ENCODE results near the gene PIK3CD. TPM values are rescaled to one million over a fixed set of nuclear protein-coding genes. Genes with fewer than 3 reads are reported as not detected.
A peak's percentile ranks its signal among the peaks of the same experiment; 100 is the strongest.

The PIK3CD gene
- total RNA-seq, 1 donor from 2014 or later, result 5.0 TPM

DNA sequence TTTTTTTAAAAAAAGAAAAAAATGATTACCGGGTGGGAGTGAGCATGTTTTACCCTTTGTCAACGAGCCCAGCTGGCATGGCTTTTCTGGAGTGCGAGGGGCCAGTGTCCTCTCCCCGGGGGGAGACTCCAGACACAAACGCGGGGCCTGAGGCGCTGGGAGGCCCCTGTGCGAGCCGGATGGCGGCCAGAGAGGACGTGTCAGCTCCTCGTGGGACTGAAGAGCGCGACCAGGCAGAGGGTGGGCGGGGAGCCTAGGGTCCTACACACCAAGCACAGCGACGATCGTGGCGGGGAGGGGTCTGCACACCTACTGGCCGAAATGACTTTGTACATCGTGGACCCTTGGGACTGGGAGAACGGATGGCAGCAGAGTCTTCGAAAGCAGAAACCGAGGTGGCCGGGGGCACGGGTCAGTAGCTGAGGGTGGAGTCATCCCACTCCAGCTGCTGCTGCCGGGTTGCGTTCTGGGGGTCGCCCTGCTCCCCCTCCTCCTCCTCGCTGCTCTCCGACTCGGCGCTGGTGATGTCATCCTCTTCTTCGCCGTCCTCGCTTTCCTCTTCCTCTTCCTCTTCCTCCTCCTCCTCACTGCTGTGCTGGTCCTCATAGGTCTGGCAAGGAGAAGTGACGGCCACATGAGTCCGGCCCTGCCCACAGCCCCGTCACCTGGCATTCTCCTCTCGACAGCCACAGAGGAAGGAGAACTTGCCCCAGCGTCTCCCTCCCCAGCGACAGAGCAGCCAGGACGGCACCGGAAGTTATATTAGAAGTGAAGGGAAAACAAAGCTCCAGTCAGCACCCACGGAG lies 78.8 kb downstream of the PIK3CD start:
- TF ChIP-seq, protein P1, sequence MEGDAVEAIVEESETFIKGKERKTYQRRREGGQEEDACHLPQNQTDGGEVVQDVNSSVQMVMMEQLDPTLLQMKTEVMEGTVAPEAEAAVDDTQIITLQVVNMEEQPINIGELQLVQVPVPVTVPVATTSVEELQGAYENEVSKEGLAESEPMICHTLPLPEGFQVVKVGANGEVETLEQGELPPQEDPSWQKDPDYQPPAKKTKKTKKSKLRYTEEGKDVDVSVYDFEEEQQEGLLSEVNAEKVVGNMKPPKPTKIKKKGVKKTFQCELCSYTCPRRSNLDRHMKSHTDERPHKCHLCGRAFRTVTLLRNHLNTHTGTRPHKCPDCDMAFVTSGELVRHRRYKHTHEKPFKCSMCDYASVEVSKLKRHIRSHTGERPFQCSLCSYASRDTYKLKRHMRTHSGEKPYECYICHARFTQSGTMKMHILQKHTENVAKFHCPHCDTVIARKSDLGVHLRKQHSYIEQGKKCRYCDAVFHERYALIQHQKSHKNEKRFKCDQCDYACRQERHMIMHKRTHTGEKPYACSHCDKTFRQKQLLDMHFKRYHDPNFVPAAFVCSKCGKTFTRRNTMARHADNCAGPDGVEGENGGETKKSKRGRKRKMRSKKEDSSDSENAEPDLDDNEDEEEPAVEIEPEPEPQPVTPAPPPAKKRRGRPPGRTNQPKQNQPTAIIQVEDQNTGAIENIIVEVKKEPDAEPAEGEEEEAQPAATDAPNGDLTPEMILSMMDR (IDR thresholded peaks at IDR 0.05; ENCODE audit: insufficient read depth, low read length, severe bottlenecking), result no peak
- Histone ChIP-seq H3K36me3 (ENCODE audit: control insufficient read depth, insufficient read depth, low read length) (peaks cover 37% of the 10 kb centered on the region), H3K4me3 (ENCODE audit: low read depth, low read length) (no peak overlapping the region), H3K27me3 (ENCODE audit: control insufficient read depth, insufficient read depth, low read length) (no peaks in the 10 kb centered on the region)
- FAIRE-seq (no peak), DNase-seq (ENCODE audit: low read depth) (no peak)

DNA sequence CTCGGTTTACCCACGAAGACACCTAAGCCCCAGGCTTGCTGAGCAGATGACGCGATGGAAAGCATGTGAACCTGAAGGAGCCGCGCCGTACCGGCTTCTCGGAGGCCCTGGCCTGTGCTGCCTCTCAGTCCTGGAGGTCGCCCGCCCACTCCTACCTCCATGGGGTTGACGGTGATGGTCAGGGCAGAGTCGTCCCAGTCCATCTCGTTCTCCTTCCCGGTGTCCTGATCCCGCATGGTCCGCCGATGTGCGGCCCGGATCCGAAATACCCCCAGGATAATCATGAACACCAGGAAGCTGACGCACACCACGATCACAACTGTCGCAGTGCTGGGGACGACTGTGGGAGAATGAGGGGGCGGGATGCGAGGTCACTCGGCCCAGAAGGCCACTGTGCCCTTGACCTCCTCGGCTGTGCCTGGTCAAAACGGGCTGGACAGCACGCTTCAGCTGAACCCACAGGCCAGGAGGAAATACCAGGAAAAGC lies 79.6 kb downstream of the PIK3CD start:
- FAIRE-seq, result no peak
- Histone ChIP-seq H3K4me3 (ENCODE audit: low read depth, low read length) (no peak overlapping the region), H3K36me3 (ENCODE audit: control insufficient read depth, insufficient read depth, low read length) (peaks cover 44% of the 10 kb centered on the region), H3K27me3 (ENCODE audit: control insufficient read depth, insufficient read depth, low read length) (no peaks in the 10 kb centered on the region)
- TF ChIP-seq, protein P1 (IDR thresholded peaks at IDR 0.05; ENCODE audit: insufficient read depth, low read length, severe bottlenecking), result no peak
- no peak for DNase-seq (ENCODE audit: low read depth)

DNA sequence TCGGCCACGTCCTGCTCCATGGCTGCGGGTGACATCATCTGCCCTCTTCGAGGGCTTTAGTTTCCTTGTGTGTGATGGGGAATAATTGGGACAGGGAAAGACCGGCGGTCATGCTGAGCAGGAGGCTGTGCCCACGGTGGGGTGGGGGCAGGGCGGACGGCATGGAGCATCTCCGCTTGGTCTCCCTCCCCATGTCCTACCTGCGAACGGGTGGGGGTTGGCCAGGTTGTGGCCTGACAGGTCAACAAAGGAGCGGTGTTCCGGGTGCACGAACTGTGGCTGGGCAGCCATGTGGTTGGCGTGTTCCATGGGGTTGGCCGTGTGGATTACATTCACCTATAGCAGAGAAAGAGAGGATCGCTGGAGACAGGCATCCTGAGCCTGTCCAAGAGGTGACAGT lies 80.0 kb downstream of the PIK3CD start:
- FAIRE-seq, result no peak
- Histone ChIP-seq H3K4me3 (ENCODE audit: low read depth, low read length) (no peak overlapping the region), H3K27me3 (ENCODE audit: control insufficient read depth, insufficient read depth, low read length) (no peaks in the 10 kb centered on the region), H3K36me3 (ENCODE audit: control insufficient read depth, insufficient read depth, low read length) (peaks cover 46% of the 10 kb centered on the region)
- DNase-seq (ENCODE audit: low read depth), result no peak
- TF ChIP-seq, protein P1 (IDR thresholded peaks at IDR 0.05; ENCODE audit: insufficient read depth, low read length, severe bottlenecking), result no peak

DNA sequence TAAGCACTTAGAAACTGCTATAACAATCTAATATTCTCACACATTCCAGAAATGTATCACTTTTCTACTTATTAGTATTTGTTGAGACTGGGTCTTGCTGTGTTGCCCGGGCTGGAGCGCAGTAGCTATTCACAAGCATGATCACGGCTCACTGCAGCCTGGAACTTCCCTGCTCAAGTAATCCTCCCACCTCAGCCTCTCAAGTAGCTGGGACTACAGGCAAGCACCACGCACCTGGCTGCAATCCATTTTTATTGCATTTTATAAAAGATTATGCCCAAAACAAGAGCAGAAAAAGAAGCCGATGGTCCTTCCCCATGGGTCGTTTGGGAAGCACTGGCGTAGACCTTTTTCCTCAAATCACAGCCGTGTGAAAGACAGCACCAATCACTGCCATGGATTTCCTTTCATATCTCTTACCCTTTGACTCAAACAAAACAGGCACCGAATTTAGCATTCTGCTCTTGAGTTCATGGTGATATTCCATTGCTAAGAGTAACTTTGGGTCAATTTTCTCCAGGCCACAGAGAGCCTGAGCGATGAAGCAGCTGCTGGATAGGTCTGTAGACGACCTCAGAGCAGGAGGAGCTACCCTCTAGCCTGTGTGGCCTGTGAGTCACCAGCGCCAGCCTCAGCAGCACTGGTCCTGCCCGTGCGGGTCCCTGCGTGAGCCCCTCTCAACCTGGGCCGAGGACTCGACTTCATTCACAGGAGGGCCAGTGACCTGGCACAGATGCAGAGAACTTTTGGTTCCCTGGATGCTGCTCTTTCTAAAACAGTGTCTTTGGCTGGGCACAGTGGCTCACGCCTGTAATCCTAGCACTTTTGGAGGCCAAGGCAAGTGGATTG lies 80.8 kb downstream of the PIK3CD start:
- Histone ChIP-seq H3K36me3 (ENCODE audit: control insufficient read depth, insufficient read depth, low read length) (peaks cover 46% of the 10 kb centered on the region), H3K27me3 (ENCODE audit: control insufficient read depth, insufficient read depth, low read length) (no peaks in the 10 kb centered on the region), H3K4me3 (ENCODE audit: low read depth, low read length) (no peak overlapping the region)
- DNase-seq (ENCODE audit: low read depth) (peak; percentile 33), FAIRE-seq (no peak)
- TF ChIP-seq, protein P1 (IDR thresholded peaks at IDR 0.05; ENCODE audit: insufficient read depth, low read length, severe bottlenecking), result no peak

DNA sequence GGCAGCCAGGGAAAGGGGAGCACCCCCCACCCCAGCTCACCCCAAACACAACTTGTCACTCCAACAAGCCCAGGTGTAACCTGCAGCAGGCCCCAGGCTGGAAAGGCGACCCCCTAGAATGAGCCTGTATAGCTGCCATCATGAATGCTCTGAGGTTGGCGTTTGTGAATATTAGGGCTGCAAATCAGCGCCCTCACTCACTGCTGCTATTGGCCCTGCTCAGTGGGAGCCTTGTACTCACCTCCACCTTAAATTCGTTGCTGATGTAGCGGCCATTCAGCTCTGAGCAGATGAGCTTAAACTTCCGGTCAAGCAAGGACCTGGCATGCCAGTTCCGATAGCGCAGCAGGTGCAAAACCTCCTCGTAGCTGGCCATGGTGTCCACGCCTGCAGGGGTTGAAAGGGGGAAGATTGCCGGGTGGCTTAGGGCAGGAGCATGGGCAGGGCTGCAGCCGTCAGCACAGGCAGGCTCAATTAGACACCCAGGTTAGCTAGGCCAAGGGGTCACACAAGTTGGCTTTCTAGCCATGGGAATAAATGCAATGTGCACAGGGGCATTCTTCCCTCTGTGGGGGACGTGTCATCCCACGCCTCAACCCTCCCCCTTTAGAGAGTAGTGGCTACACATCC lies 81.7 kb downstream of the PIK3CD start:
- Histone ChIP-seq H3K36me3 (ENCODE audit: control insufficient read depth, insufficient read depth, low read length) (peaks cover 47% of the 10 kb centered on the region), H3K4me3 (ENCODE audit: low read depth, low read length) (no peak overlapping the region), H3K27me3 (ENCODE audit: control insufficient read depth, insufficient read depth, low read length) (no peaks in the 10 kb centered on the region)
- TF ChIP-seq, protein P1 (IDR thresholded peaks at IDR 0.05; ENCODE audit: insufficient read depth, low read length, severe bottlenecking), result no peak
- DNase-seq (ENCODE audit: low read depth), result no peak
- no peak for FAIRE-seq

Measured in bronchial epithelial cell (primary cell).